AG09319 (cell line): ENCODE measurements around the gene TMEM161A.

Source experiments
- DNase-seq: peaks from one replicate; pipeline ENCODE4 v3.0.0-alpha.2; 2010; ENCODE audit warnings: low read depth; ENCODE audit errors: extremely low read depth
- CTCF ChIP-seq: IDR thresholded peaks from 2 replicates; pipeline ENCODE4 v1.5.1; 2011; ENCODE audit warnings: low read depth, mild to moderate bottlenecking, inconsistent platforms, low read length, moderate library complexity

The TMEM161A gene

GRCh38 chr19:19074196-19074882 lies 63.9 kb downstream of the TMEM161A start:
- TF ChIP-seq CTCF, result no peak
- DNase-seq, result no peak

GRCh38 chr19:19071897-19072296 lies 66.4 kb downstream of the TMEM161A start:
- no peak for DNase-seq
- no peak for TF ChIP-seq CTCF
